HG03135 (cell line): ENCODE data around the gene SPINT1.

ENCODE experiments used
- ATAC-seq: cut with Tn5 transposase; IDR thresholded peaks from one replicate; pipeline ENCODE4 v1.9.1; 2021; ENCODE audit warnings: mild to moderate bottlenecking, moderate library complexity; ENCODE audit not compliant: unreplicated experiment

SPINT1 gene

DNA sequence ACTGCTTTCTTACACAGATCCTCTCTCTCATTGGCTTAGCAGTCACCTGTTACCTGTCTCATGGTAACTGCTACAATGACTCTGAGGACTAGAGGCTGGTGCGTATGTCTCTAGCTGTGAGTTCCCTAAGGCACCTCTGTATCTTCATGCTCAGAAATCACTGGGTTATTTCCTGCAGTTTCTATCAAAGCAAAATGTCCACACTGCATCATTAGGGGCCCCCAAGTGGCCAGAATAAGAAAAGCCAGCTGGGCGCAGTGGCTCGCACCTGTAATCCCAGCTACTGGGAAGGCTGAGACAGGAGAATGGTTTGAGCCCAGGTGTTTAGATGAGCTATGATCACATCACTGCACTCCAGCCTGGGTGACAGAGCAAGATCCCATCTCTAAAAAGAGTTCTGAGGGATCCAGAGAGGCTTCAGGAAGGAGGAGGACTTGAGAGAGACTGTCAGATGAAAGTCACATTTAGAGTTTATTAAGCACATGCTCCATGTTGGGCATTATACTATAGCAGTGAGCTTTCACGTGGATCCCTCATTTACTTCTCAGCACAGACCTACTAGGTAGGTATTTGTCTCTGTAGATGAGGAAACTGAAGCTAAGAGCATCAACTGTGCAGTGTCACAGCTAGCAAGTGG, 48.1 kb downstream of the SPINT1 start:
- ATAC-seq, result no peak

DNA sequence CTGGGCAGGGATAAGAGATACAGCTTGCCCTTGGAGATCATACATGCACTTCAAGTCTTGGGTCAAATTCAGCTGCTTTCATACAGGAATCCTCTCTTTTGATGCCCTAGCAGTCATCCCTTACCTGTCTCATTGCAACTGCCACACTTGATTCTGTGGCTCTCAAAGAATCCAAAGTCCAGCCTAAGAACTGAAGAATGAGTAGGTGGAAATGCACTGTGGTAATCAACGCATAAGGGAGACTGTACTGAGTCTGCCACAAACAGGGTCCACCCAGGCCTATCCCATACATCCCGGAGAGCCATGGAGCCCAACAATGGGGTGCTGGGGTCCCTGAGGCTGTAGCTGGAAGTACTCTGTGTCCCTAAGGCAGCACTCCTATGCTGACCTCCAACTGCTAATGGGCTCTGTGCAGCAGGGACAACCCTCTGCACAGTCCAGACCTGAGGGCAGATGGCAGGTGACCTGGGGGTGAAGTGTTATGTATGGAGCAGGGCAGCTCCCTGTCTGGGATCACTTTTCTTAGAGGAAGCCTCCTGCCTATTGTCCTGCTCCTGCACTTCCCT, 48.7 kb downstream of the SPINT1 start:
- ATAC-seq, result no peak

DNA sequence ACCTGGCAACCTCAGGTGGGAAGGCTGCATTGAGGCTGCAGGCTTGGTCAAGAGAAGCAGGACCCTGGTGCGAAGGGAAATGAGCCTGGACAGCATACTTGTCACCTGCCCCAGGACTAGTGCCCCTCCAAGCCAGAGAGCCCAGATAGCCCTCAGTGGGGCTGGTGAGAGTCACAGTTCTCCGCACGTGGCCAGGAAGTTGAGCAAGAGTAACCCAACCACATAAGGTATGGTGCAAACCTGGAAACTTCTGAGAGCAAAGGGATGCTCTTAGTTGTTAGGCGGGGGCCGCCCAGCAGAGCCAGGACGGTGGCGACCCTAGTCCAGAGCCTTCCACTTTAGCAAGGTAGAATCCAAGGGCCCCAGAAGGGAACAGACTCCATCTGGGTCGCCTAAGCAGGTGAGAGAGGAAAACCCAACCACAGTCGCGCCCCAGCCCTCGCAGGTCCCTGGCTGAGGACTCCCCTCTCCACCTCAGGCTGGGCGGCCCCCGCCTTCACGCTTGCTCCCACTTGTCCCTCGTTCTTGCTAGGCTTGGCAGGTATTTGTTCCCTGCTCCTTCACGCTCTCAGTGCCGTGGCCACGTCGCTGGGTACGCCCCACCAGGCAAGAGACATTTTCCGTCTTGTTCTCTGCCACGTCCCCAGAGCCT, 49.3 kb downstream of the SPINT1 start:
- ATAC-seq, result no peak

- peak; percentile 79 for ATAC-seq
Observed at GRCh38 chr15:40893733-40894680, 50.2 kb downstream of the SPINT1 start, which contains the start of gene VPS18. VPS18 (plus strand) TSS chr15:40894450; CDS start chr15:40894769, 319 bp downstream.

- peak; percentile 46 for ATAC-seq
Observed at GRCh38 chr15:40894681-40895448, 51.0 kb downstream of the SPINT1 start.

DNA sequence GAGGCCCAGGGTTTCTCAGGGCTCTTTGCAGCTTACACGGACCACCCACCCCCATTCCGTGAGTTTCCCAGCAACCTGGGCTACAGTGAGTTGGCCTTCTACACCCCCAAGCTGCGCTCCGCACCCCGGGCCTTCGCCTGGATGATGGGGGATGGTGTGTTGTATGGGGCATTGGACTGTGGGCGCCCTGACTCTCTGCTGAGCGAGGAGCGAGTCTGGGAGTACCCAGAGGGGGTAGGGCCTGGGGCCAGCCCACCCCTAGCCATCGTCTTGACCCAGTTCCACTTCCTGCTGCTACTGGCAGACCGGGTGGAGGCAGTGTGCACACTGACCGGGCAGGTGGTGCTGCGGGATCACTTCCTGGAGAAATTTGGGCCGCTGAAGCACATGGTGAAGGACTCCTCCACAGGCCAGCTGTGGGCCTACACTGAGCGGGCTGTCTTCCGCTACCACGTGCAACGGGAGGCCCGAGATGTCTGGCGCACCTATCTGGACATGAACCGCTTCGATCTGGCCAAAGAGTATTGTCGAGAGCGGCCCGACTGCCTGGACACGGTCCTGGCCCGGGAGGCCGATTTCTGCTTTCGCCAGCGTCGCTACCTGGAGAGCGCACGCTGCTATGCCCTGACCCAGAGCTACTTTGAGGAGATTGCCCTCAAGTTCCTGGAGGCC, 55.8 kb downstream of the SPINT1 start:
- no peak for ATAC-seq

DNA sequence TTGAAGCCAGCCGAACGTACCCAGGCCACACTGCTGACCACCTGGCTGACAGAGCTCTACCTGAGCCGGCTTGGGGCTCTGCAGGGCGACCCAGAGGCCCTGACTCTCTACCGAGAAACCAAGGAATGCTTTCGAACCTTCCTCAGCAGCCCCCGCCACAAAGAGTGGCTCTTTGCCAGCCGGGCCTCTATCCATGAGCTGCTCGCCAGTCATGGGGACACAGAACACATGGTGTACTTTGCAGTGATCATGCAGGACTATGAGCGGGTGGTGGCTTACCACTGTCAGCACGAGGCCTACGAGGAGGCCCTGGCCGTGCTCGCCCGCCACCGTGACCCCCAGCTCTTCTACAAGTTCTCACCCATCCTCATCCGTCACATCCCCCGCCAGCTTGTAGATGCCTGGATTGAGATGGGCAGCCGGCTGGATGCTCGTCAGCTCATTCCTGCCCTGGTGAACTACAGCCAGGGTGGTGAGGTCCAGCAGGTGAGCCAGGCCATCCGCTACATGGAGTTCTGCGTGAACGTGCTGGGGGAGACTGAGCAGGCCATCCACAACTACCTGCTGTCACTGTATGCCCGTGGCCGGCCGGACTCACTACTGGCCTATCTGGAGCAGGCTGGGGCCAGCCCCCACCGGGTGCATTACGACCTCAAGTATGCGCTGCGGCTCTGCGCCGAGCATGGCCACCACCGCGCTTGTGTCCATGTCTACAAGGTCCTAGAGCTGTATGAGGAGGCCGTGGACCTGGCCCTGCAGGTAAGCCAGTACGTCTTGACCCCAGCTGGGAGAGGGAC, 56.6 kb downstream of the SPINT1 start:
- no peak for ATAC-seq

GRCh38 chr15:40901053-40901443, 57.2 kb downstream of the SPINT1 start:
- no peak for ATAC-seq

DNA sequence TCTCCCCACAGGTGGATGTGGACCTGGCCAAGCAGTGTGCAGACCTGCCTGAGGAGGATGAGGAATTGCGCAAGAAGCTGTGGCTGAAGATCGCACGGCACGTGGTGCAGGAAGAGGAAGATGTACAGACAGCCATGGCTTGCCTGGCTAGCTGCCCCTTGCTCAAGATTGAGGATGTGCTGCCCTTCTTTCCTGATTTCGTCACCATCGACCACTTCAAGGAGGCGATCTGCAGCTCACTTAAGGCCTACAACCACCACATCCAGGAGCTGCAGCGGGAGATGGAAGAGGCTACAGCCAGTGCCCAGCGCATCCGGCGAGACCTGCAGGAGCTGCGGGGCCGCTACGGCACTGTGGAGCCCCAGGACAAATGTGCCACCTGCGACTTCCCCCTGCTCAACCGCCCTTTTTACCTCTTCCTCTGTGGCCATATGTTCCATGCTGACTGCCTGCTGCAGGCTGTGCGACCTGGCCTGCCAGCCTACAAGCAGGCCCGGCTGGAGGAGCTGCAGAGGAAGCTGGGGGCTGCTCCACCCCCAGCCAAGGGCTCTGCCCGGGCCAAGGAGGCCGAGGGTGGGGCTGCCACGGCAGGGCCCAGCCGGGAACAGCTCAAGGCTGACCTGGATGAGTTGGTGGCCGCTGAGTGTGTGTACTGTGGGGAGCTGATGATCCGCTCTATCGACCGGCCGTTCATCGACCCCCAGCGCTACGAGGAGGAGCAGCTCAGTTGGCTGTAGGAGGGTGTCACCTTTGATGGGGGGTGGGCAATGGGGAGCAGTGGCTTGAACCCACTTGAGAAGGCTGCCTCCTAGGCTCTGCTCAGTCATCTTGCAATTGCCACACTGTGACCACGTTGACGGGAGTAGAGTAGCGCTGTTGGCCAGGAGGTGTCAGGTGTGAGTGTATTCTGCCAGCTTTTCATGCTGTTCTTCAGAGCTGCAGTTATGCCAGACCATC, 59.0 kb downstream of the SPINT1 start:
- ATAC-seq, result no peak

- no peak for ATAC-seq
Observed at GRCh38 chr15:40904552-40905201, 60.8 kb downstream of the SPINT1 start.

- peak; percentile 62 for ATAC-seq
Observed at GRCh38 chr15:40906091-40906990, 62.5 kb downstream of the SPINT1 start.

DNA sequence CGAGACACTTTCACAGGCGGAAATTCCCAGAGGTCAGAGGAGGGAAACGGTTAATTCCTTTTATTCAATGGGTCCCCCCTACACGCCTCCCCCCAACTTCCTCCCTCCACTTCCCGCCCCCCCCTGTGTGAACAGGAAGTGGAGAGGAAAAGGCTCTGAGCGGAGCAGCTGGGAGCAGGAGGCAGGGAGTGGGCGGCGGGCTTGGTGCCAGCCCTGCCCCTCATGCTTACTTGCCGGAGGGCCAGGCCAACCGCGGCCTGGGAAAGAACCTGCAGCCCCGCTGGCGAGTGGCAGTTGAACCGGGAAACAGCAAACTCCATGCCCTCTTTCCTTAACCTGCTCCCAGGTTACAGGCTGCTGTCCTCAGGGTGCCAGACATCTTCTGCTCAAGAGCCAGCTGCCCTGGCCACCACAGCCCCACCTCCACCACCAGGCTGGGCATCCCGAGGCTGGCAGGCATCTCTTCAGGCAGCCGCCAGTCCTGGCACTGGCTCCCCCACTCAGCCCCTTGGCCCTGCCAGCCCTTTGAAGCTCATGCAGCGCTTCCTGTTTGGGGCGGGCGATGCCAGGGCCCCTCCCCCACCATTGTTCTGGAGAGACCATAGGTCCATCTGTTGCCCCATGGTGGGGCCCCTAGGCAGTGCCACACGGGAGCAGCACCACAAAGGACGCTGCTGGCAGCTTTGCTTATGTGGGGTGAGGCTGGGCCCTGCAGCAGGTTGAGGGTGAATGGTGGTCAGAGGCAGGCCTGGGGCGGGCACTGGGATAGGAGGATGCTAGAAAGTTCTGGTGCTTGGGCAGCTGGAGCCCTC, 63.3 kb downstream of the SPINT1 start:
- no peak for ATAC-seq
